ENCODE measurements around the gene CYP4A11. TPM values are rescaled to one million over a fixed set of nuclear protein-coding genes. Genes with fewer than 3 reads are reported as not detected.
"Not testable (repeated sequence)": the region's sequence is repeated elsewhere in the genome, so short reads cannot be mapped to it uniquely, and the experiment has no call there.

CYP4A11 gene
- total RNA-seq, 3 donors from 2014 or later (not counting 1 experiment from before 2014, with no cell fraction given) = not detected

- H3K9me3 ChIP-seq (ENCODE audit: control insufficient read depth, insufficient read depth, low read length) = no peaks in the 10 kb centered on the region
- DNase-seq (no peak), ATAC-seq (no peak)
- H3K36me3 ChIP-seq (ENCODE audit: control insufficient read depth, insufficient read depth, low read length) = no peaks in the 10 kb centered on the region
- H3K27ac ChIP-seq (ENCODE audit: low read length) = no peak overlapping the region
- WGBS (ENCODE audit: insufficient coverage) = 81% methylated on average over 7 of the region's 7 CpGs
- no peak overlapping the region for H3K4me3 Mint-ChIP-seq
- H3K4me1 Mint-ChIP-seq = no peaks in the 10 kb centered on the region
- no peaks in the 10 kb centered on the region for H3K4me1 ChIP-seq (ENCODE audit: control insufficient read depth, insufficient read depth, low read length)
- H3K27ac Mint-ChIP-seq = no peak overlapping the region
- H3K4me3 ChIP-seq (ENCODE audit: low read length) = no peak overlapping the region
- H3K36me3 Mint-ChIP-seq = no peaks in the 10 kb centered on the region
- H3K27me3 Mint-ChIP-seq (ENCODE audit: low read depth in 2 of 2) = peaks cover 10 to 20% of the 10 kb centered on the region in 2 donors
- no peak for TF ChIP-seq CTCF (IDR thresholded peaks at IDR 0.05)
- H3K27me3 ChIP-seq (ENCODE audit: control insufficient read depth, insufficient read depth, low read length) = no peaks in the 10 kb centered on the region
- no peaks in the 10 kb centered on the region for H3K9me3 Mint-ChIP-seq
- intact Hi-C loops (cut with micrococcal nuclease) = no loop called here
Observed at GRCh38 chr1:46940307-46940706, 969 bp downstream of the CYP4A11 start.

GRCh38 chr1:46937270-46937669, 4.0 kb downstream of the CYP4A11 start:
- 27% methylated on average over 1 of the region's 1 CpG for WGBS (ENCODE audit: insufficient coverage)
- H3K36me3 Mint-ChIP-seq = no peaks in the 10 kb centered on the region
- no peaks in the 10 kb centered on the region for H3K27me3 ChIP-seq (ENCODE audit: control insufficient read depth, insufficient read depth, low read length)
- no peak for TF ChIP-seq CTCF (IDR thresholded peaks at IDR 0.05)
- H3K4me1 ChIP-seq (ENCODE audit: control insufficient read depth, insufficient read depth, low read length) = no peaks in the 10 kb centered on the region
- no peaks in the 10 kb centered on the region for H3K9me3 Mint-ChIP-seq
- no peak overlapping the region for H3K27ac Mint-ChIP-seq
- no peaks in the 10 kb centered on the region for H3K9me3 ChIP-seq (ENCODE audit: control insufficient read depth, insufficient read depth, low read length)
- ATAC-seq (no peak), DNase-seq (no peak)
- H3K4me3 ChIP-seq (ENCODE audit: low read length) = no peak overlapping the region
- no peak overlapping the region for H3K27ac ChIP-seq (ENCODE audit: low read length)
- peaks cover 7 to 11% of the 10 kb centered on the region in 2 donors for H3K27me3 Mint-ChIP-seq (ENCODE audit: low read depth in 2 of 2)
- no peak overlapping the region for H3K4me3 Mint-ChIP-seq
- no peaks in the 10 kb centered on the region for H3K36me3 ChIP-seq (ENCODE audit: control insufficient read depth, insufficient read depth, low read length)
- H3K4me1 Mint-ChIP-seq = no peaks in the 10 kb centered on the region
- intact Hi-C loops (cut with micrococcal nuclease) = no loop called here

GRCh38 chr1:46936788-46937187, 4.5 kb downstream of the CYP4A11 start:
- H3K4me1 ChIP-seq (ENCODE audit: control insufficient read depth, insufficient read depth, low read length) = no peaks in the 10 kb centered on the region
- no peaks in the 10 kb centered on the region for H3K4me1 Mint-ChIP-seq
- no peaks in the 10 kb centered on the region for H3K27me3 ChIP-seq (ENCODE audit: control insufficient read depth, insufficient read depth, low read length)
- WGBS (ENCODE audit: insufficient coverage) = 70% methylated on average over 1 of the region's 1 CpG
- no peak overlapping the region for H3K4me3 ChIP-seq (ENCODE audit: low read length)
- no peak for TF ChIP-seq CTCF (IDR thresholded peaks at IDR 0.05)
- no peaks in the 10 kb centered on the region for H3K9me3 ChIP-seq (ENCODE audit: control insufficient read depth, insufficient read depth, low read length)
- H3K27ac ChIP-seq (ENCODE audit: low read length) = no peak overlapping the region
- H3K4me3 Mint-ChIP-seq = no peak overlapping the region
- intact Hi-C loops (cut with micrococcal nuclease) = no loop called here
- ATAC-seq = no peak
- no peaks in the 10 kb centered on the region for H3K36me3 Mint-ChIP-seq
- no peaks in the 10 kb centered on the region for H3K36me3 ChIP-seq (ENCODE audit: control insufficient read depth, insufficient read depth, low read length)
- peaks cover 7% of the 10 kb centered on the region in 2 donors for H3K27me3 Mint-ChIP-seq (ENCODE audit: low read depth in 2 of 2)
- H3K9me3 Mint-ChIP-seq = no peaks in the 10 kb centered on the region
- H3K27ac Mint-ChIP-seq = no peak overlapping the region
- no peak for DNase-seq

GRCh38 chr1:46934852-46935251, 6.4 kb downstream of the CYP4A11 start:
- peaks cover 14 to 21% of the 10 kb centered on the region in 2 donors for H3K27me3 Mint-ChIP-seq (ENCODE audit: low read depth in 2 of 2)
- H3K9me3 ChIP-seq (ENCODE audit: control insufficient read depth, insufficient read depth, low read length); H3K4me3 Mint-ChIP-seq; DNase-seq; H3K4me3 ChIP-seq (ENCODE audit: low read length); H3K27ac ChIP-seq (ENCODE audit: low read length); ATAC-seq; H3K4me1 ChIP-seq (ENCODE audit: control insufficient read depth, insufficient read depth, low read length); H3K9me3 Mint-ChIP-seq; H3K27me3 ChIP-seq (ENCODE audit: control insufficient read depth, insufficient read depth, low read length); H3K36me3 Mint-ChIP-seq; H3K4me1 Mint-ChIP-seq; H3K27ac Mint-ChIP-seq; H3K36me3 ChIP-seq (ENCODE audit: control insufficient read depth, insufficient read depth, low read length); intact Hi-C loops (cut with micrococcal nuclease): not testable (repeated sequence)
- 34% methylated on average over 6 of the region's 8 CpGs for WGBS (ENCODE audit: insufficient coverage)

- H3K9me3 ChIP-seq (ENCODE audit: control insufficient read depth, insufficient read depth, low read length); H3K27ac ChIP-seq (ENCODE audit: low read length); ATAC-seq; H3K9me3 Mint-ChIP-seq; H3K4me1 ChIP-seq (ENCODE audit: control insufficient read depth, insufficient read depth, low read length); H3K27me3 ChIP-seq (ENCODE audit: control insufficient read depth, insufficient read depth, low read length); DNase-seq; H3K4me3 Mint-ChIP-seq; H3K4me1 Mint-ChIP-seq; H3K36me3 Mint-ChIP-seq; H3K36me3 ChIP-seq (ENCODE audit: control insufficient read depth, insufficient read depth, low read length); intact Hi-C loops (cut with micrococcal nuclease); H3K4me3 ChIP-seq (ENCODE audit: low read length); H3K27ac Mint-ChIP-seq: not testable (repeated sequence)
- peaks cover 18 to 33% of the 10 kb centered on the region in 2 donors for H3K27me3 Mint-ChIP-seq (ENCODE audit: low read depth in 2 of 2)
- no CpG with 5 or more reads among the region's 2 CpGs for WGBS (ENCODE audit: insufficient coverage)
Observed at GRCh38 chr1:46932020-46932419, 9.3 kb downstream of the CYP4A11 start.

Measured in natural killer cell (primary cell).